ENCODE data around the gene LCT.

LCT gene

GRCh38 chr2:135840601-135841000, 3.6 kb upstream of the LCT start:
- H3K4me3 ChIP-seq (ENCODE audit: low read depth, low read length): no peak overlapping the region
- peak; percentile 17 for DNase-seq (ENCODE audit: low read depth)
- no peak for TF ChIP-seq CTCF (IDR thresholded peaks at IDR 0.05; ENCODE audit: insufficient read depth, low read depth, low read length, missing control alignments)

- no peak for TF ChIP-seq CTCF (IDR thresholded peaks at IDR 0.05; ENCODE audit: insufficient read depth, low read depth, low read length, missing control alignments)
- H3K4me3 ChIP-seq (ENCODE audit: low read depth, low read length): no peak overlapping the region
- no peak for DNase-seq (ENCODE audit: low read depth)
These were observed 2.7 kb upstream of the LCT start for GRCh38 chr2:135839713-135840112.

GRCh38 chr2:135838502-135838901, 1.5 kb upstream of the LCT start:
- no peak overlapping the region for H3K4me3 ChIP-seq (ENCODE audit: low read depth, low read length)
- no peak for DNase-seq (ENCODE audit: low read depth)
- TF ChIP-seq CTCF (IDR thresholded peaks at IDR 0.05; ENCODE audit: insufficient read depth, low read depth, low read length, missing control alignments): no peak

- TF ChIP-seq CTCF (IDR thresholded peaks at IDR 0.05; ENCODE audit: insufficient read depth, low read depth, low read length, missing control alignments): no peak
- DNase-seq (ENCODE audit: low read depth): no peak
- no peak overlapping the region for H3K4me3 ChIP-seq (ENCODE audit: low read depth, low read length)
These were observed 4.1 kb downstream of the LCT start for GRCh38 chr2:135832891-135833290.

GRCh38 chr2:135831180-135831812, 5.7 kb downstream of the LCT start:
- DNase-seq (ENCODE audit: low read depth): no peak
- no peak overlapping the region for H3K4me3 ChIP-seq (ENCODE audit: low read depth, low read length)
- no peak for TF ChIP-seq CTCF (IDR thresholded peaks at IDR 0.05; ENCODE audit: insufficient read depth, low read depth, low read length, missing control alignments)

GRCh38 chr2:135829378-135830135, 7.4 kb downstream of the LCT start:
- TF ChIP-seq CTCF (IDR thresholded peaks at IDR 0.05; ENCODE audit: insufficient read depth, low read depth, low read length, missing control alignments): no peak
- DNase-seq (ENCODE audit: low read depth): no peak
- no peak overlapping the region for H3K4me3 ChIP-seq (ENCODE audit: low read depth, low read length)

Data from GM12865 (cell line).